ENCODE measurements around the gene ISCU. TPM values are rescaled to one million over a fixed set of nuclear protein-coding genes. Genes with fewer than 3 reads are reported as not detected.
"Not testable (repeated sequence)": the region's sequence is repeated elsewhere in the genome, so short reads cannot be mapped to it uniquely, and the experiment has no call there.

Gene ISCU
- total RNA-seq, 1 donor from 2014 or later = 484 TPM

DNA sequence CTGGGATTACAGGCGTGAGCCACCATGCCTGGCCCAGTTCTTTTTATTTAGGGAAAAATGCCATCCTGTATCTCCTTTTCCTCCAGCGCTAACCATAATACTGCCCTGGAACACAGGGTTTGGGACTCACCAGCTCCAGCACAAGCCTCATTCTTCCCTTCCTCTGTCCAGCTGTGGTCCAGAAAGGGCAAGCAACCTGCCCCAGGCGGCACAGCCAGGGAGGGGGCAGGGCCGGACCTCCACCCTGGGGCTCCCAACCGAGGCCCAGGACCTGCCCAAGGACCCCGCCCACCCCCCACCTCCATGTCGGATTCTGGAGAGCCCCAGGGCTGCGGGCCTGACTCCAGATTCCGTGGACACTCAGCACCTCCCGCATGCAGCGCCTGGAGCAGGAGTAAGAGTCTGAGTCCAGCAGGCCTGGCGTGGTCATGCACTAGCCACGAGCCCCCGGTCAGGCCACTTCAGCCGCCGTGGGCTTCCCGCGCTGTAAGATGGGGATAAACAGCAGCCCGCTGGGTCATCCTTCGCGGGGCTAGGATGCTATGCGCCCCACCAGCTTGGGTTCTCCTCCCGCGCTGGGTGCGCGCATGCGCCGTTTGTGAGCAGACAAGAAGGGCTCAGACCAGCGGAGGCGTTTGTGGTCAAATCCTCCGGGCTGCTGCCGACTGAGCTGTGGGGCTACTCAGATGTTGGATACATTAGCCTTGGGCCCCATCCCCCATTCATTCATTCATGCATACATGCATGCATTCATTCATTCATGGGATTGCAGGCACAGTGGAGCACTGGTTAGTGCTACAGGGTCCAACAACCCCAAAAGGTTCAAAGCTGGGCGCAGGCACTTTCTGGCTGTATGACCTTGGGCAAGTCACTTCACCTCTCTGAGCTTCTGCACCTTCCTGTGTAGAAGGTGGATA is 19.2 kb downstream of the ISCU start:
- DNase-seq (no peak), ATAC-seq (ENCODE audit: poor library complexity) (no peak)
- intact Hi-C loops (cut with DNase I) = no loop called here

GRCh38 chr12:108582509-108582908 is 20.1 kb downstream of the ISCU start:
- DNase-seq = no peak
- intact Hi-C loops (cut with DNase I) = no loop called here
- no peak for ATAC-seq (ENCODE audit: poor library complexity)

GRCh38 chr12:108582978-108583770 is 20.8 kb downstream of the ISCU start:
- no peak for DNase-seq
- ATAC-seq (ENCODE audit: poor library complexity) = no peak
- intact Hi-C loops (cut with DNase I) = no loop called here

GRCh38 chr12:108583991-108584390 is 21.6 kb downstream of the ISCU start:
- ATAC-seq (ENCODE audit: poor library complexity) (no peak), DNase-seq (no peak)
- intact Hi-C loops (cut with DNase I) = no loop called here

DNA sequence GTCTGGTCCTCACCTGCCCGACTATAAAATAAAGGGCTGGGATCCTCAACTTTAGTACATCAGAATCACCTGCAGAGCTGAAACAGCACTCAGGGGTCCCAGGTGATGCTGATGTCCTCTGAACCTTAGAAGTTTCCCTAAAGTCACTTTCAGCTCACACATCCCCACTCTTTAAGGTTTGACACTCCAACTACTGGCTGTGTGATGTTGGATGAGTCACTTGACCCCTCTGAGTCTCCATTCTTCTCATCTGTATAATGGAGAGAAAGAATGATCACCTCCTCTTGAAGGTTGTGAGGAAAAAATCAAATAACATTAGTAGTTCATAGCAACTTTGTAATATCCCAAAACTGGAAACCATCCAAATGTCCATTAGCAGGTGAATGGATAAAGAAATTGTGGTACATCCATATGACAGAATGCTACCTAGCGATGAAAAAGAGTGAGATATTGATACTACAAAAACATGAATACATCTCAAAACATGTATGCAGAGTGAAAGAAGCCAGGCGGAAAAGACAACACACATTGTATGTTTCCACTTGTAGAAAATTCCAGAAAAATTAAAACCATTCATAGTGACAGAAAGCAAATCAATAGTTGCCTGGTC is 22.2 kb downstream of the ISCU start:
- DNase-seq (no peak), ATAC-seq (ENCODE audit: poor library complexity) (no peak)
- intact Hi-C loops (cut with DNase I) = no loop called here

GRCh38 chr12:108585864-108586263 is 23.5 kb downstream of the ISCU start:
- no peak for ATAC-seq (ENCODE audit: poor library complexity)
- intact Hi-C loops (cut with DNase I) = no loop called here
- no peak for DNase-seq

- ATAC-seq (ENCODE audit: poor library complexity) (no peak), DNase-seq (no peak)
- intact Hi-C loops (cut with DNase I) = no loop called here
These were observed 23.9 kb downstream of the ISCU start for GRCh38 chr12:108586306-108586705.

GRCh38 chr12:108587826-108588225 is 25.4 kb downstream of the ISCU start:
- peak; percentile 42 for DNase-seq
- intact Hi-C loops (cut with DNase I) = no loop called here
- ATAC-seq (ENCODE audit: poor library complexity) = no peak

DNA sequence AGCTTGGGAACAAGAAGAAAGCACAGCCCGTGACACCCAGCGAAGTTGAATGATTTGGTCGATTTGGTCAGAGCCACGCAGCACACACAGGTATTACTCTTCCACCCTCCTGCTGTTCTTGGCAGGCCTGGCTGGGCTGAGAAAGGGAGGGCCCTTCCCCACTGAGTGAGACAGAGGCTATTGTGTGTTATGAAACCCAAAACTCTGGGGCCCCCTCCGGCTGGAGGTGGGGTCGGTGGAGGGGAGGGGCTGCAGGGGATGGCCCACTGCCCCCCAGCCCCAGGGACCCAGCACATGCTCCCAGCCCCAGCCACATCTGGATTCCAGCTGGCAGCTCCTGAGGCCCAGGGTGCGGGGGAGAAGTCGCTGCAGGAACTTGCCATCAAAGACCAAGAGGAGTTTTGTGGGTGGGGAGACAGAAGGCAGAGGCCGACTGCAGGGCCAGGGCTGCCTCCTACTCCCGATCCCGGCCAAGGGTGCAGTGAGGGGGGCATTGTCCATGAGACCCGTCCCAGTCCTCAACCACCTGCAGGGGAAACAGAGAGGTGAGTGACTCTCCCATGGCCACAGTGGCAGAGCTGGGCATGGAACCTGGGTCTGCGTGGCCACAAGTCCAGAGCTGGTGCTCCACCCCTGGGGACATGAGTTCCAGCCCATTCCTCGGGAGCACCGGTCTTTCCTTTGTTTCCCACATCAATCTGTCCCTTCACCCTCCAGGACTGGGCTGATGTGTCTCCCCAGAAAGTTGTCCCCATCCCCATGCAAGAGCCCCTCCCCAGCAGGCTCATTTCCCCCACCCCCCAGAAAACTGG is 26.8 kb downstream of the ISCU start:
- DNase-seq (peak; percentile 27), ATAC-seq (ENCODE audit: poor library complexity) (peak; percentile 37)
- intact Hi-C loops (cut with DNase I) = no loop called here

- DNase-seq (no peak), ATAC-seq (ENCODE audit: poor library complexity) (no peak)
- intact Hi-C loops (cut with DNase I) = no loop called here
These were observed 27.4 kb downstream of the ISCU start for GRCh38 chr12:108589840-108590229.

DNA sequence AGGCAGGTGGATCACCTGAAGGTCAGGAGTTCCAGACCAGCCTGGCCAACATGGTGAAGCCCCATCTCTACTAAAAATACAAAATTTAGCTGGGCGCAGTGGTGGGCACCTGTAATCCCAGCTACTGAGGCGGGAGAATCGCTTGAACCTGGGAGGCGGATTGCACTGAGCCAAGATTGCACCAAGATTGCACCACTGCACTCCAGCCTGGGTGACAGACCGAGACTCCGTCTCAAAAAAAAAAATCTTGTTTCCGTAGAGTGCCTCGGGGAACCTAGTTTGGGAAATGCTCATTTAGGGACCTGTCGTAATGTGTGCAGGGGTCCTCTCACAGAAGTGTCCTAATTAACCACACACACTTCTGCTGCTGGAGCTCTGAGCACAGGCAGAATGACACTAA is 28.1 kb downstream of the ISCU start:
- intact Hi-C loops (cut with DNase I); DNase-seq; ATAC-seq (ENCODE audit: poor library complexity): not testable (repeated sequence)

- ATAC-seq (ENCODE audit: poor library complexity) = no peak
- intact Hi-C loops (cut with DNase I) = no loop called here
These were observed 29.0 kb downstream of the ISCU start for GRCh38 chr12:108591267-108591980.

GRCh38 chr12:108592033-108592909 is 29.9 kb downstream of the ISCU start:
- no peak for DNase-seq
- ATAC-seq (ENCODE audit: poor library complexity) = no peak
- intact Hi-C loops (cut with DNase I) = no loop called here

More at GRCh38 chr12:108591267-108591980, 29.0 kb downstream of the ISCU start:
- no peak for DNase-seq

- DNase-seq = no peak
- no peak for ATAC-seq (ENCODE audit: poor library complexity)
- intact Hi-C loops (cut with DNase I) = no loop called here
These were observed 32.0 kb downstream of the ISCU start for GRCh38 chr12:108594323-108594903.

DNA sequence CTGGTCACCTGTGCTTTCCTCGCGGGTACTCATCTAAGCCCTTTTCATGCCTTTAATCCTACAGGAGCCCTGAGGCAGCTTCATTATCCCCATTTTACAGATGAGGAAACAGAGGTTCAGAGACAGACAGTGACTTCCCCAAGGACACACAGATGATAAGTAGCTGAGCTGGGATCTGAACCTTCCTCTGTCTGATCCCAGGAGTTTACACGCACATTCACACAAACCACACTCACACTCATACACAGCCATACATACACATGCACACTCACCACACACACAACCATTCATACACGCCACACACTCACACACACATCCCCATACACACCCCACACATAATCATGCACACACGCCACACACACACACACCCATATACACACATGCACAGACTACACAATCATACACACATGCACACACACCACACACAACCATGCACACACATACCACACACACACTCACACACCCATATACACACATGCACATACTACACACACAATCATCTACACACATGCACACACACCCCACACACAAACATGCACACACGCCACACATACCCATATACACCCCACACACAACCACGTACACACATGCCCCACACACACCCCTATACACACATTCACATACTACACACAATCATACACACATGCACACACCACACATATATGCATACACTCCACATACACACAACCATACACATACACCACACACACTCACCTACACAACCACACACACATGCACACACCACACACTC is 32.7 kb downstream of the ISCU start:
- intact Hi-C loops (cut with DNase I) = no loop called here
- ATAC-seq (ENCODE audit: poor library complexity) = no peak
- no peak for DNase-seq

Measured in Right ventricle myocardium superior (tissue), 1 donor.